Right lung (tissue), 5 donors: ENCODE data around the gene CHMP2B. TPM values are rescaled to one million over a fixed set of nuclear protein-coding genes. Genes with fewer than 3 reads are reported as not detected.
"Not testable (repeated sequence)": the region's sequence is repeated elsewhere in the genome, so short reads cannot be mapped to it uniquely, and the experiment has no call there.

Experiments used
- DNase-seq, 2 donors: peaks; one replicate each; pipeline ENCODE4 v3.0.0-alpha.2; 2013
- polyA plus RNA-seq, 5 donors: library from polyadenylated mRNA; unstranded; fragments of 120-200 nt; gene quantifications; one replicate each; pipeline versions ENCODE4 v1.2.1 to v1.2.3, GENCODE V29; 2013; ENCODE audit warnings: inconsistent platforms in 1 of 5, low replicate concordance in 1 of 5; ENCODE audit not compliant: insufficient read length in 5 of 5, insufficient read depth in 1 of 5

CHMP2B gene
- polyA plus RNA-seq, 5 donors: 39.1 to 52.1 (median 46.2) TPM

DNA sequence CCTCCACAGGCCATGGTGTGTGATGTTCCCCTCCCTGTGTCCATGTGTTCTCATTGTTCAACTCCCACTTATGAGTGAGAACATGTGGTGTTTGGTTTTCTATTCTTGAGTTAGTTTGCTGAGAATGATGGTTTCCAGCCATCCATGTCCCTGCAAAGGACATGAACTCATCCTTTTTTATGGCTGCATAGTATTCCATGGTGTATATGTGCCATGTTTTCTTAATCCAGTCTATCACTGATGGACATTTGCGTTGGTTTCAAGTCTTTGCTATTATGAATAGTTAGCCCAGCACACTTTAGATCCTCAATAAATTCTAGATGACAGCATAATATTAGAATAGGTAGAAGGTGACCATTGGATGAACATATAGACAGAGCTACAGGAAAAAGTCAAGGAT lies 77.9 kb downstream of the CHMP2B start:
- DNase-seq: not testable (repeated sequence)

Other genes with a start within 250 kb of the CHMP2B start
- gene VGLL3, start 236.2 kb upstream of the CHMP2B start, polyA plus RNA-seq: 10 to 100 TPM; 16.8 to 25.5 (median 23.5) TPM
- gene POU1F1, start 49.3 kb downstream of the CHMP2B start, polyA plus RNA-seq: not detected